GOT3 (cell line): ENCODE results near the gene PLA2G4C.

Source experiments
- DNase-seq: peaks from one replicate; lab custom pipeline; 2025; ENCODE audit warnings: mixed read lengths; lab: John Stamatoyannopoulos, UW

Gene PLA2G4C, protein sequence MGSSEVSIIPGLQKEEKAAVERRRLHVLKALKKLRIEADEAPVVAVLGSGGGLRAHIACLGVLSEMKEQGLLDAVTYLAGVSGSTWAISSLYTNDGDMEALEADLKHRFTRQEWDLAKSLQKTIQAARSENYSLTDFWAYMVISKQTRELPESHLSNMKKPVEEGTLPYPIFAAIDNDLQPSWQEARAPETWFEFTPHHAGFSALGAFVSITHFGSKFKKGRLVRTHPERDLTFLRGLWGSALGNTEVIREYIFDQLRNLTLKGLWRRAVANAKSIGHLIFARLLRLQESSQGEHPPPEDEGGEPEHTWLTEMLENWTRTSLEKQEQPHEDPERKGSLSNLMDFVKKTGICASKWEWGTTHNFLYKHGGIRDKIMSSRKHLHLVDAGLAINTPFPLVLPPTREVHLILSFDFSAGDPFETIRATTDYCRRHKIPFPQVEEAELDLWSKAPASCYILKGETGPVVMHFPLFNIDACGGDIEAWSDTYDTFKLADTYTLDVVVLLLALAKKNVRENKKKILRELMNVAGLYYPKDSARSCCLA

DNA sequence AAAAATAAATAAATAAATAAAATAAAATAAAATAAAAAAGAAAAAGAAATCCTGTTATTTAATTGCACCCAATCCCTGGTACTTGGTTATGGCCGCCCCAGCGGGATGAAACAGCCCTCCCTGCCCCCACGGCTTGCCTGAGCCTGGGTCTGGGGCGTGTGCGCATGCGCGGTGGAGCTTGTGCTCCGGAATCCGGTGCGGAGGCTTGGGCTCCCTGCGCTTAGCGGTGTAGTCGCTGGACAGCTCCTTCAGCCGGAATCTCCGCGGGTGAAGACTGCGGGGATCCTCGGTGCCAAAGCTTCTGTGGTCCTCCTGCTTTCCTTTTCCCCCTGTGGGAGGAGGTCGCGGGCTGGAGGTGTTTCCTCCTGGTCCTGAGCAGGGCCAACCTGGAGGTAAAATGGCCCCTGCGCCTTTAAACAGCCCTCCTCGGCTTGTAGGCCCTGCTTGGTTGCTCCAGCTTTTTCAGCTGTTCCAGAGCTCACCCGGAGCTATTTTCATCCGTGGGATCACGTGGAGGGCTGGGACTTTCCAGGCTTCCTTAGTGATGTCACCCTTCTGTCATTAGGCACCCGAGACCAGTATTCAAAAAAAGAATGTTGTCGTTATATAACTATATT lies at the start of gene PLA2G4C:
PLA2G4C (minus strand) TSS at position 468 of the 617 bp plus-strand sequence. CDS start 4,288 bp downstream, outside the sequence.
- peak; percentile 81 for DNase-seq

DNA sequence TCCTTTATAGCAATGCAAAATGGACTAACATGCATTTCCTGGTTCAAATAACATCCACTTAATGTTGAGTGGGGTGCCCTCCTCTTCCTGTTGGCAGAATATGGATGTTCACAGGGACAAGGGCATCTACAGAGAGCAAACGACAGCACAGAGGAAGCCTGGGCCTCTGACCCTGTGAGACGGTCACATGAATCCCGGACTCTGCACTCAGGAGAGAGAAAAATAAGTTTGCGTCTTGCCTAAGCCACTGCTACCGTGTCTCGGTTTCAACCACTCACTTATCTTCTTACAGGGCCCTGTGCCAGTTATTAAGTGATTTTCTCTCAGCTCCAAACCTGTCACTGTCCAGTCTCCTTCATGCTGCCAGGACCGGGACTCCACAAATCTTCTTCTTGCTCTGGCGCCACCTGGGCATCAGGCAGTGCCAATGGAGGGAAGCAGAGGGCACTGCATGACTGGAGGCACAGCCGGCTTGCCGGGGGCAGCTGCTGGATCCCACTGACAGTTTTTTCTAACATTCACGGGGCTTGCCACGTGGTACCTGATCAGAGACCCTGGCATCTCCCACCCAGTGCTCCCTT lies 47.7 kb upstream of the PLA2G4C start:
- DNase-seq: no peak

DNA sequence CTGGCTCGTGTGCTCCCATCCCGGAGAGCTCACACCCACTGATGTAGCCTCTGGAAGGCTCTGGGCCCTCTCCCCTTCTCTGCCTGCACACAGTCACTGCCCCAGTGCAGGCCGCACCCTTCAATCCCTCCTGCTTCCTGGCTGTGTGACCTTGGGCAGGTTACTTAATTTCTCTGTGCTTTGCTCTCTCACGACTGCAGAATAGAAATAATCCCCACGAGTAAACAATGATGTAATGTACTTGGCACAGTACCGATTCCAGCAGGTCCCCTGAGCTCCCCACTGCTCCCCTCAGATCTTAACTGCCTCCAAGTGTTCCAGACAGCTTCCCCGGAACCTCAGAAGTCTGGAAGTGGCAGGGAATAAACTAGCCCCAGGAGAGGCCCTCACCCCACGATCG lies 43.4 kb upstream of the PLA2G4C start:
- no peak for DNase-seq

DNA sequence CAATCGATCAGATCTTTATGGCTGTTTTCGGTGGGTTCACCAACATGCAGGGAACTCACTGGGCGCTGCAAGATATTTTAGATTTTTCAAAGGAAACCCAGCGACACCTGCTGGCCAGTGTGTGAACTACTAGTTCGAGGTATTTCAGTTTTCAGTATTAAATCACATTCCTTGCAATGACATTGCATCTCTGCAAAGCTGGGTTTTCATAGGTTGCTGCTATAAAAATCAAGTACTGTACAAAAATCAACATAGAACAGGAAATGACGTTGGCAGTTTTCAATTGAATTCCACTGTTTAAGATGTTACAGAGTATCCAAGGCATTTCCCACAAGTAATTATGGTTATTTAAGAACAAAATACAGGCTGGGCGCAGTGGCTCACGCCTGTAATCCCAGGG lies 41.9 kb upstream of the PLA2G4C start:
- DNase-seq: no peak

DNA sequence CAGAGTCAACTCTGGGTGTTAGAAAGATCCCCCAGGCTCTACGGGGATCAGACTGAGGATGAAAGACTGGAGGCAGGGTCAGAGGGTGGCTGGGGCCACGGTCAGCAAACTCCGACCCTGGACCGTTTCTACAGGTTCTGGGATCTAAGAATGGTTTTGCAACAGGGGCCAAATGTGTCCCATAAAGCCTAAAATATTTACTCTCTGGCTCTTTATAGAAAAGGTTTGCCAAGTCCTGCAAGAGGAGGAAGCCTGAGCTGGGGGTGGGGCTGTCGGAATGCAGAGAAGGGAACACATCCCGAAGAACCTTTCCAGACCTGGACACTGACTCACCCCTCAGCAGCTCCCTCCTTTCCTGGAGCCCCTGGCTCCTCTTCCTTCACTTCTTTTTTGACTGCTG lies 38.8 kb upstream of the PLA2G4C start:
- no peak for DNase-seq

DNA sequence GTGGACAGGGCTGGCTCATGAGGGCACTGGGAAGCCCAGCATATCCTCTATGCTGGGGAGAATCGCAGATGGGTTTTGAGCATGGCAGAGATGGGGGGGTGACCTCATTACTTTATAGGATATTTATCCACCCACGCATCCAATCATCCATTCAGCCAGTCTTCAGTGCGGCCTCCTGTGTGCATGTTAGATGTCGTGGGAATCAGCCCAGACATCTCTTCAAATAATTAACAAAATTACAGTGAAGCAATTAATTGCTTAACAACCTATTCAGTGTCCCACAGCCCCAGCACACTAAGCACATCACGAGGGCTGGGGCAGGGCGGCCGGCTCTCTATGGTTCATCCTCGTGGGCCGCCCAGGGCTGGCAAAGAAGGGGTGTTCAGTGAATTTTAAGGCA lies 38.0 kb upstream of the PLA2G4C start:
- DNase-seq: no peak

DNA sequence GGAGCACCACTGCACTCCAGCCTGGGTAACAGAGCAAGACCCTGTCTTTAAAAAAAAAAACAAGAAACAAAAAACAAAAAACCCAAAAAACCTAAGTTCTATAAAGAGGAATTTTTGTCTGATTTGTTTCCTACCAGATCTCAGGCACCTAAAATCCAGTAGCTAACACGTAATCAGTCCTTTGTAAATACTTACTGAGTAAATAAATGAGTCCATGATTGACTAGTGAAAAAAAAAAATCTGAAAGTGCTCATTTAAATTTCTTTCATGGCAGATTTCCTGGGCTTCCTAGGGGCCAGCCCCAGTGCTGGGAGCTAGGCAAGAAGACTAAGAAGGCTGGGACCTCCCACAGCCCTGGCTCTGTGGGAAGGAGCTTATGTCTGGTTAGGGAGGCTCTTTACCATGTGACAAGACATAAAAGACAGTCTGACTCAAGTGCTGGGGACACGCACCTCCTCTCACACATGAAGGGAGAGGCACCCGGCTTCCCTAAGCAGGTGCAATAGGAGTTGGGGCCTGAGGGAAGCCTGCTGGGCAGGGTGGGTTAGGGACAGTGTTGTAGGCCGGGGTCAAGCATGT lies 37.1 kb upstream of the PLA2G4C start:
- DNase-seq: no peak

DNA sequence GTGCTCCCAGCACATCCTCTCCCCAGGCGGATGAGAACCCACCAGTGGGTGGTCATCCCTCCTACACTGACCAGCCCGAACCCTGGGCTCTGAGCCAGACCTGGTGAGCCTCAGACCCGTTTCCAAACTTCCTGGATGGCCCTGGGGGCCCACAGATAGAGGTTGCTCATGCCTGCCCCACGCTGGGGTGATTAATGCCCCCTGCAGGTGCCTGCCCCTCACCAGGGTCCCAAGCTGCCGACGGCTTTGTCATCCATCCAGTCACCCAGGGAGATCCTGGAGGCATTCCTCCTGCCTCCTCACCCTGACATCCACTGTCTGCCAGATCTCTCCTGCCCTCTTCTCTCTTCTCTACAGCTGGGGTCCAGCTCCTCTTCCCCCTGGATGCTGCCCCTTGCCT lies 28.4 kb upstream of the PLA2G4C start:
- no peak for DNase-seq

DNA sequence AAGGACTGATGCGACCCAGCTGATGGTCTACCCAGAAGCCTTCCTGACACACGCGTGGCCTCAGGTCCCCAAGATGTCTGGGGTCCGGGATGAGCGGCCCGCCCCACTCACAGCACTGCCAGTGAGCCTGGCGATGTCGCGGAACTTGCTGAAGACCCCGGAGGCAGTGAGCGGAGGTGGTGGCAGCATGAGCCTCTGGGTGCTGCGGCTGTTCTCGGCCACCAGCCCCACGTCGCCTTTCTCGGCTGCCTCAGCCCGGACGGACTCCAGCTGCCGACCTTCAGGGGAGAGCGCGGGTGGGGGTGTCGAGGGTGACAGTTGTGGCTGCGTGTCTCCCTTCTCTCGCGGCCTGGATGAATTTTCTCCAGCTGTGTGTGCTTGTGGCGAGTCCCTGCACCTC lies 26.8 kb upstream of the PLA2G4C start:
- DNase-seq: no peak

DNA sequence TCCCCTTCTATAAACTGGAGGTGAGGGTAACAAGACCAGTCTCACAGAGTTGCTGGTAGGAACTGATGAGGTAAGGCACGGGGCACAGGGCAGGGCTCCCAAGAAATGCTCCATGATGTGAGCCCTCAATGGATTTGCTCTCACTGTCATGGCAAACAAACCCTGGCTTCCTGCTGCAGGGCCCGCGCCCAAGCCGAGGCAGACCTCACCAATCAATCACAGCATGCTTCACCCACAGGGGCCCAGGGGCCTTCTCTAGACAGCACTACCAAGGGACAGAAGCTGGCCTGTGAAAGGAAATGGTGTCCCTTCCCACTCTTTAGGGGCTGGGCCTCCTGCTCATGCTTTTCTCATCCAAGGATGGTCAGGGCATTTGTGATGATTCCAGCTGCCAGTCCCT lies 25.9 kb upstream of the PLA2G4C start:
- no peak for DNase-seq

DNA sequence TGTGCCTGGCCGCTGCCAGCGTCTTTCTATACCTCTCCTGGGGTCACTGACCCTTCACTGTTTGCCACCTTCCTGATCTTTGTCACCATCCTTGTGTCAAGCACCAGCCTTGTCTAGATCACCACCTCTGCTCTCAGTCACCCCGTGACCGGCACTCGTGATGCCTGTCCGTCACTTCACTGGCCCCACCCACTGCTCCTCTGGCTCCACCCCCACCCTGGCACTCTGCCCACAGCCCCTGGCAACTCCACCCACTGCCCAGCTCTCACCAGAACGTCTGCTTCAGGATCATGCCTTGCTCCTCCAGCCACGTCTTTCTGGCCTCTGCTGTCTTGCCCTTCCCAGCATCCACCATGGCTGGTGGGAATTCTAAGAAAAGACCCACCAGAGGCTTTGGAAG lies 24.8 kb upstream of the PLA2G4C start:
- no peak for DNase-seq

DNA sequence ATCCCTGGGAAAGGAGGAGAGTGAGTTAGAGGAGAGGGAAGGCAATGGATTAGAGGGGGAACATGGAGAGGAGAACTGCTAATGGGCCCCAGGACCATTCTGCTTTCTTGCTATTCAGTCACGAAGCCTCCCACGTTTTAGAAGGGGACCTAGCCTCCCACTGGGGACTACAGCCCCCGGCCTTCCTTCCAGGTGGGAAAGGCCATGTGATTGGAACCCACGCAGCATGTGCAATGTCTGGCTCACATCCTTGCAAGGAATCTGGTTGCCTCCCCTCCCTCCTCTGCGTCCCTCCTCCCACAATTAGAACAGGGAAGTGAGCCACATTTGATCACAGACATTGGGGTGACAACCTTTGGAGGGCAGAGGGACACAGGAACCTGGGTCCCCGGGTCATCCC lies 22.5 kb upstream of the PLA2G4C start:
- no peak for DNase-seq

DNA sequence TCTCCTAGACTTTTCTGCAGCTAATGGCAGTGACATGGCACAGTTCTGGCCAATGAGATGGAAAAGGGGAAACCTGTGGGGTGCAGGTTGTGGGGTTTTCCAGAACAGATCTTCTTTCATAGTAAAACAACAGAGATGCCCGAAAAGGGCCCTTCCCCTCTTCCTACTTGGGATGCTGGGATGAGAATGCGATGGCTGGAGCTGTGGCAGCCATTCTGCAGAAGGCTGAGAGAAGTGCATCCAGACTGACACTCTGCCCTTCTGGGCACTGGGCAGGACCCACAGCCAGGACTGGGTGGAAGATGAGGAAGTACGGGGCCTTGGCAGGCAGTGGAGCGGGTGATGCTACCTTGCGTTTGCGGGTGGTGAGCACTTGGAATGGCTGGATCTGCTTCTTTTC lies 16.9 kb upstream of the PLA2G4C start:
- DNase-seq: no peak

DNA sequence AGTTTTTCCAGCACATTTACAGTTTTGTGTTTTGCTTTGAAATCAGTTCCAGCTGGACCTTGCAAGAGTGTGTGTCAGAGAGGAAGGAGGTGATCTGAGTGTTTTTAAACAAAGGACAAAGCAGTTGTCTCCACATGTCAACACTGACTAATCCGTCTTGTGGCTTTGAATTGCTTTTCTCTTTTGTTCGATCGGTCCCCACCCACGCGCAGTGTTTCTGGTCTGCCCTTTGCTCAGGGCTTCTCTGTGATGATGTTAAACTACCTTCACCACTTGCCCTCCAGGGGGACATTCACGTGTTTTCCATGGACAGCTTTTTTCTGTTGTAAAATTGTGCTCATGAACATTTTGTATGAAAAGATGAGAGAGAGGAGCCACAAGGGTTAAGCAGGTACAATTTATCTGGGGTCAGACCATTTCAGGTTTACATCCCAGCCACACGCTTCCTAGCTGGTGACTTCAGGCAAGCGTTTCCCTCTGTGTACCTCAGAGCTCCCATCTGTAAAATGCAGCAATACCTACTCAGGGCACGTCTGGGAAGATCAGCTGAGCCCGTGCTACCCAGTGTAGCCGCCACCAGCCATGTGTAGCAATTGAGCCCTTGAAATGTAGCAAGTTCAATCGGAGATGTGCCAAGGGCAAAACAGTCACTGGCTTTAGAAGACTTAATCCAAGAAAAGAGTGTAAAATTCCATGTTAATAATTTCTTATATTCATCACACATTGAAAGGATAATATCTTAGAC lies 13.5 kb upstream of the PLA2G4C start:
- no peak for DNase-seq

DNA sequence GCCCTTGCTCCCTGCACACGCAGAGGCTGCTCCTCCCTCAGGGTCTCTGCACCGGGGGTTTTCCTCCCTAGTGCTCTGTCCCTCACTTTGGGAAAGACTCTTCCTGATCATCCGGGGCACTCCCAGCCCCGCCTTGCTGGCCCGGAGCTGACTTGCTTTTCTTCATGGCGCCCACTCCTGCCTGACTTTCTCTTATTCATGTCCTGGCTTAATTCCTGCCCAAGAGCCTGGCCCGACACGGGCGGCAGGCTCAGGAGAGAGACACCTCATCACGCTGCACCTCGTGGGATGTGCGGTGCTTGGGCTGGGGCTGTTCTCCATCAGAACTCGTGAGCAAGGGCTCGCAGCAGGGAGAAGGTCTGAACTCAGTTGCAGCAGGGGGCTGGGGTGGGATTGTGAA lies 11.8 kb upstream of the PLA2G4C start:
- DNase-seq: no peak

DNA sequence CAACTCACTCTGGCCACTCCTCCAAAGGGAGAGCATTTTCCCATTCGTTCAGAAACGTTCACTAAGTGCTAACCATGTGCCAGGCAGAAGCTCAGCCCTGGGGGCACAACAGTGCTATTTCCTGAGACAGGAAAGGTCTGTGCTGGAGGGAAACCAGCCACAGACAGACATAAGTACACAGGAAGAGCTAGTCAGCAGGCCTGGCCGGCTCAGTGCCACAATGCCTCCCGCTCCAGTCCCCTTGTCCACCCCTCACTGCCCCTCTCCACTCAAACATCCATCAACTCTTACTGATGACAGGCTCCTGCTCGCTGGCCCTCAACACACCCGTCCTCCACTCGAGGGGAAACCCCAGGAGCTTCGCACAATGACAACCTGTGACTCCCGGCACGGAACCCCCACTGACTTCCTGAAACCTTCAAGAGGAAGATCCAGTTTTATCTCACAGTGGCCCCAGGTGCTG lies 11.3 kb upstream of the PLA2G4C start:
- no peak for DNase-seq

DNA sequence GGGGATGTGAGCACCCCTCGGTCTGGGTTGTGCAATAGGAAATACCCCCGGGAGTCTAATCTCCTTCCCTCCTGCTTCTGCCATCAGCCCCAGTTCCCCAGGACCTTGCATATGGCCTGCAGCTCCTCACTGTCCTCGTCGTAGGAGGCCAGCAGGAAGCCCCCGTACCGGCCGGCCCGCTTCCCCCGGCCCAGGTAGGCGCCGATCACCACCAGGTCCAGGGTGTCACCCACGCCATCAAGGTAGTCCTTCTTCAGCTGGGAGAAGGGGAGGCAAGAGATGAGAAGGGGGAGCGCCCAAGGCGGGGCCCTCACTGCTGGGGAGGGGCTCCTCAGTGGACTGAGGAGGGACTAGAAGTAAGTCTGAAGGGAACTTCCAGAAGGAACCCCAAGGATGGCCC lies 10.4 kb upstream of the PLA2G4C start:
- DNase-seq: no peak

DNA sequence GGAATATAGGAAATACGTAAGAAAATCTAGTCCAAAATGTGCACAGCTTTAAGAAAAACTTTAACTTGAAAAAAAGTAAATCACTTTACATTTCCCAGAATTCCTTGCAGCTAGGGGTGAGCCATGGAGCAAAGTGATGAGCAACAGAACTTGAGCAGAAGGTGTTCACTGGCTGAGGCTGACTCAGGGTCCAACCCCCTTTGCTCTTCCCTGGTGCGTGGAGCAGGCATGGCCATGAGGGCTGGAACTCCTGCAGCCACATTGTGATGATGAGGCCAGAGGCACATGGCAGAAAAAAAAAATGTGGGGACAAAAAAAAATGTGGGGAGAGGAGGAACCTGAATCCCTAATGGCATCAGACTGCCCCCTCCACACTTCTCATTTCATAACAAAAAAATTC lies 9.9 kb upstream of the PLA2G4C start:
- DNase-seq: no peak

DNA sequence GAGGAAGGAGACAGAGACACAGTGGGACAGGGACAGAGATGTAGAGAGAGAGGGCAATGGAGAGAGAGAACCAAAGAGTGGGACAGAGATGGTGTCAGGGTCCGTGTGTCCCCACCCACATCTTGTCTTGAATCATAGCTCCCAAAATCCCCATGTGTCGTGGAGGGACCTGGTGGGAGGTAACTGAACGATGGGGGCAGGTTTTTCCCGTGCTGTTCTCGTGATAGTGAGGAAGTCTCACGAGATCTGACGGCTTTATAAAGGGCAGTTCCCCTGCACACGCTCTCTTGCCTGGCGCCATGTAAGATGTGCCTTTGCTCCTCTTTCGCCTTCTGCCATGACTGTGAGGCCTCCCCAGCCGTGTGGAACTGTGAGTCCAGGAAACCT lies 7.5 kb upstream of the PLA2G4C start:
- DNase-seq: no peak

DNA sequence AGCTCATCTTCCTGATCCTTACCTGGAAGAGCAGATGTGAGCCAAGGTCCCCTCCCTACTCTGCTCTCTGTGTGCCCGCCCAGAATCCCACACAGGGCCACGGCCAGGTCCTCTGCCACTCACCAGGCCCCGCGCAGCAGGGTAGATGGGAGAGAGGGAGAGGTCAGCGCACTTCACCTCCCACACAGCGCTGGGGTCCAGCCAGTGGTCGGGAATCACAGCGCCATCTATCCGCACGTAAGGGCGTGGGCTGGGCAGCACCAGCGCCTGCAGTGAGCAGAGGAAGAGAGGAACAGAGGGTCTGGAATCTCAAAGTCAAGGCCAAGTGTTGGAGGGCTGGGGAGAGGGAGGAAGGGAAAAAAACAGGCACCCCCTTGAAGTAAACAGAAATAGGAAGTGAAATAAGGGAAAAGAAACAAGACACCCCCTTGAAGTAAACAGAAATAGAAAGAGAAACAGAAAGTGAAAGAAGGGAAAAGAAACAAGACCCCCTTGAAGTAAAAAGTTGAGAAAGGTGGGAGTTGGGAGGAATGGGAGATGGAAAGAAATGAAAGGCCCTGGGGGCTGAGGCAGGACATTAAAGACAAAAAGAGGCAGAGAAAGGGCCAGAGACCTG lies 7.0 kb upstream of the PLA2G4C start:
- no peak for DNase-seq

DNA sequence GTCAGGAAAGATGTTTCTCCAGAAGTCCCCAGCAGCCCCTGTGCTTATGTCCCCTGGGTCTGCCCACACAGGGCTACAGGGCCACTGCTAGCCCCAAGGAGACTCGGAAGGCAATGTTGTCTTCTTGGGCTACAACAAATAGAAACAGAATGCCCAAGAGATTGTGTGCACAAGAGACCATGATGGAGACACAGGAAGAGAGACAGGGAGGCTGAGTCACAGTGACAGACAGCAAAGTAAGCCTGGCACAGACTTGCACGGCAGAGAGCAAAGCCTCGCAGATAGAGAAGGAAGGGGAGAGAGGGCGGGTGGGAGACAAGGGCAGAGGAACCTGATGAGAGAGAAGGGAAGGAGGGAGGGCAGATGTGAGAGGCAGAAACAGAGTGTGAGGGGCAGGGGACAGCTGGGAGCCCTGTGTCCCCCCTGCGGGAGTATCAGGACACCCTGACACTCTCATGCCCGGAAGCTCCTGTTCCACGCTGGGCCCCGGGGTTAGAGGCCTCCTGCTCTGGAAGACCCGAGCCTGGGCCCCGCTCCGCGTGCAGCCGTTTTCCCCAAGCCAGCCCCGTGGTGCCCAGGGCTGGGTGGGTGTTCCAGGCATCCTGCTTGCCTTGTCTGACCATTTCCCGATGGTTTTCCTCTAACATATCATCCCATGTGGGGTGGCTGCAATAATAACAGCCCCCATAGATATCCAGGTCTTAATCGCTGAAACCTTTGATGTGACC lies 2.7 kb upstream of the PLA2G4C start:
- no peak for DNase-seq
